DMS114 treated with DMSO at 0.1 percent for 48 hours (cell line): Measurements from ENCODE around the gene DNAJC15.
"Not testable (repeated sequence)": the region's sequence is repeated elsewhere in the genome, so short reads cannot be mapped to it uniquely, and the experiment has no call there.

Experiments used
- DNase-seq: peaks from one replicate; lab custom pipeline; 2025; ENCODE audit not compliant: unreplicated experiment; lab: John Stamatoyannopoulos, UW

Gene DNAJC15

DNA sequence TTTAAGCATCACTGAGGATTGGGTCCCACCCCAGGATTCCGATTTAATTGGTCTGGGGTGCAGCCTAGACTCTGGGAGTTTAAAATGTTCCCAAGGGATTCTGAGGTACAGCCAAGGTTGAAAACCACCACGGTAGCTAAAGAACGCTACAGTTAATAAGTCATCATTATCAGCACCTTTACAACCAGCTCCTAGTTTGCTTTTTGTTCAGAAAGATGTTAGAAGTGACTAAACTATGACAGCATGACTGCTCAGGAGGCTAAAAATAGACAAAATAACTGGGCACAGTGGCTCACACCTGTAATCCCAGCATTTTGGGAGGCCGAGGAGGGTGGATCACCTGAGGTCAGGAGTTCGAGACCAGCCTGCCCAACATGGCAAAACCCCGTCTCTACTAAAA, 19.7 kb upstream of the DNAJC15 start:
- DNase-seq: no peak

DNA sequence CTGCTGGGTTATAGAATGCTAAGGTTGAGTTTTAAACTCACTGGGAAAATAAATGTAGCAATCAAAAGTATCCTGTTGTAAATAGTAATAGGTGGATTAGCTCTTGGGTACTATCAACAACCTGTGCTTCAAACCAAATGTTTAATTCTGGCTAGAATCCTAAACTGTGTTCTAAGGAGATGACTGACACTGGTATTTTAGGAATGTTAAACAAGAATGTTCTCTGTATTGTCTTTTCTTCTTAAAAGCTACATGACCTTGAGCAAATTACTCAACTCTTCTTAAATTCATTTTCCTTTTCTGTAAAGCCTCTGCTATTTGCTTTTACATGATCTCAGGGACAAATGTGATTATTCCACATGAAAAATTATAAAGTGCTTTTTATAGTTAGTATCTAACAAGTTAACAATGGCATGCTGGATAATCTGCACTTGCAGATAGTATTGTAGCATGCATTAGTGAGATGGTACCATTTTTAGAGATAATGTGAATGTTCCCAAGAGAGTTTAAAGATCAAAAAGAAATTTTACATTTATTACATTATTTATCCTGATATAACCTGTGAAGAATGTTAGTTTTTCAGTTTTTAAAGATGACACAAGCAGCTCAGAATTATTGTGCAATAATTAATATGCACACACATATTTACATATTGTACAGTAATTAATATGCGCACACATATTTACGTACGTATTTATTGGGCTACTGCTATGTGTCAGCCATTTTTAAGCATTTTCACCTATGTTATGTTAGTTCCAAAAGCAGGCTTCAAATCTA, 17.7 kb upstream of the DNAJC15 start:
- DNase-seq: no peak

DNA sequence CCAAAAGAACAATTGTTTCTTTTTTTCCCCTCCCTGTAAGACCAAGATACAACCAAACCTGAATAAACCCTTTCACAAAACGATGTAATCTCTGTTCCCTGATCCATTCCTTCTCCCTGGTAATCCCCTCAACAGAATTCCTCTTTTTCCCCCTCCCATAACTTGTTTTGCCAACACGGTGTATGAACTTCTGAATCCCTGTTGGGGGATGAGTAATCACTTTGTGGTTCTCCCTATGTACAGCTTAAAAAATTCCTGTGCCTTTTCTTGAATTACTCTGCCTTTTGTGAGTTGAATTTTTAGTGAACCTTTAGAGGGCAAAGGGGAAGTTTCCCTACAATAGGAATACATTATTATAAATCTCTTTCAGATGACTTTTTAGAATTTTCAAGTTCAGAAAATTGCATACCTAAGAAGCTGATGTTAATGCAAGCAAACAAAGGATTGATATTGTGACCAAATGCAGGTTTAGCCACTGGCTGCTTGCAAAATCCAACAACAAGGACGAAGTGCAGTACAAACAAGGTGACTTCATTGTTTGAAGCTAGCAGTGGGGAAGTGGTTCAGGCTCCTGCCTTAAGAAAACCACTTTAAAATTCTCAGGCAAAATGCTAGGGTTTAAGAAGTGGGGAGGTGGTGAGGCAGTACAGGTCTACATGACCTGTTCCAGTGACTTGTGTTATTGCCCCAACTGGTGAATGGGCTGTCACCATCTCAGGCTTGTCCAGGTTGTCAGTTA, 16.3 kb upstream of the DNAJC15 start:
- DNase-seq: no peak

- no peak for DNase-seq
Measured at GRCh38 chr13:43008596-43008995, 14.8 kb upstream of the DNAJC15 start.

GRCh38 chr13:43009506-43009905, 13.9 kb upstream of the DNAJC15 start:
- no peak for DNase-seq

GRCh38 chr13:43014162-43014561, 9.2 kb upstream of the DNAJC15 start:
- no peak for DNase-seq

DNA sequence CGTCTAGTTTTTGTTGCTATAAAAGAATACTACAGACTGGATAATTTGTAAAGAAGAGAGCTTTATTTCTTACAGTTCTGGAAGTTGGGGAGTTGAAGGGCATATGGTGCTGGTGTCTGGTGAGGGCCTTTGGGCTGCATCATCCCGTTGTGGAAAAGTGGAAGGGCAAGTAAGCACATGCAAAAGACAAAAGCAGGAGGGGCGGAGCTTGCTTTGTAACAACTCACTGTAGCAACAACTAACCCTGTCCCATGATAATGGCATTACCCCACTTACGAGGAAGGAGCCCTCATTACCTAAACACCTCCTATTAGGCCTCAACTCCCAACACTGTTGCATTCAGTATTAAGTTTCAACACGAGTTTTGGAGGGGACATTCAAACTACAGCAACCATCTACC, 7.2 kb upstream of the DNAJC15 start:
- DNase-seq: no peak

DNA sequence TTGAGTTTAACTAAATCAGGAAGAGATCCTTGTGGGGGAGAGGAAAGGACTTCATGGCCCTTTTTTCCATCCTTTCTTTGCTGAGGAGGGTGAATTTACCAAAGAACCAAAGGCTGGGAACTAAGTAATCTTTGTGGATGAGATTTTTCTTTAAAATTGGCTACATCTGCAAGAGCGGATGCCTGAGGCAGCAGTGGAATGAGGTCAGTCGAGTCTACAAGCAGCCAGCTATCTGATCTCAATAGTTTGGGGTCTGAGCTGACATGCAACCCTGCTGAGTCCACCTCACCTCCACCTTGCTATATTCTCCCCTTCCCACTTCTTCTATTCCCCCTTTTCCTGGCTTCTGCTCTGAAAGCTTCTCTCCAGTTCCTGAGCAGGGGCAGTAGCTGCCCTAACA, 3.6 kb upstream of the DNAJC15 start:
- no peak for DNase-seq

DNA sequence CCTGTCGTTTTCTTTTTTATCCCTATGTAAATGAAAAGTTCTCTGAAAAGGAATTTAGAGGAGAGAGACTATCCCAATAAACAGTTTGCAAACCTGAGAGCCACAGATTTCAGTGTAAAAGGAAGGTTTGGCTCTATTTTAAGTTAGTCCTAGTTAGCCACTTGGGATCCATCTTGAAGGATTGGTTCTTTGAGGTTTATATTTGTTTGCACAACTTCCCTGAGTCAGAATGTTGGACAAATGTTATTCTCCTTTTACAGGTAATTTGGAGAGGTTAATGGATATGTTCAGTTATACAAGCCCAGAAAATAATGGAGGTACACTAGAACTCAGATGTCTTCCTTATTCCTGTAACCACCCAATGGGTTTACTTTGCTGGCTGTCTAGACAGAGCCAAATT, 2.6 kb upstream of the DNAJC15 start:
- no peak for DNase-seq

- no peak for DNase-seq
Measured at GRCh38 chr13:43021926-43022670, 1.3 kb upstream of the DNAJC15 start.

GRCh38 chr13:43022934-43023288, 475 bp upstream of the DNAJC15 start:
- DNase-seq: peak; percentile 37

- DNase-seq: no peak
Measured at GRCh38 chr13:43026262-43026661, 2.9 kb downstream of the DNAJC15 start.

GRCh38 chr13:43030548-43030947, 7.2 kb downstream of the DNAJC15 start:
- DNase-seq: no peak

GRCh38 chr13:43031881-43032280, 8.5 kb downstream of the DNAJC15 start:
- DNase-seq: no peak

GRCh38 chr13:43033038-43033437, 9.7 kb downstream of the DNAJC15 start:
- DNase-seq: no peak

GRCh38 chr13:43036351-43037250, 13.2 kb downstream of the DNAJC15 start:
- no peak for DNase-seq

DNA sequence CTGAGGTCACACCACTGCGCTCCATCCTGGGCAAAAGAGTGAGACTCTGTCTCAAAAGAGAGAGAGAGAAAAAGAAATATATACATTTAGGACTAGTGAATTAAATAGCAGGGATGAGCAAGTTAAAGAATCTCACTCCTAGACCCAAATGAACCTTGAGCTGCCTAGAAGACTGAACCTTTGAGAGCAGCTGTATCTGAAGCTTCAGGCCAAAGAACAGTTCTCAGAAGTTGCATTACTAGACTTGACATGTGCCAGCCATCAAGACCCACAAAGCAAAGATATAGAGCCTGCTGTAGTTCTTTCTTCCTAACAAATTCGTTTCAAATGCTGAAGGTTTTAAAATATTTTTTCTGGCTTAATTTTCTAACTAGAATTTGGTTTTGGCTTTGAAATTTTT, 16.6 kb downstream of the DNAJC15 start:
- DNase-seq: no peak

- not testable (repeated sequence) for DNase-seq
Measured at GRCh38 chr13:43040581-43041368, 17.4 kb downstream of the DNAJC15 start.

DNA sequence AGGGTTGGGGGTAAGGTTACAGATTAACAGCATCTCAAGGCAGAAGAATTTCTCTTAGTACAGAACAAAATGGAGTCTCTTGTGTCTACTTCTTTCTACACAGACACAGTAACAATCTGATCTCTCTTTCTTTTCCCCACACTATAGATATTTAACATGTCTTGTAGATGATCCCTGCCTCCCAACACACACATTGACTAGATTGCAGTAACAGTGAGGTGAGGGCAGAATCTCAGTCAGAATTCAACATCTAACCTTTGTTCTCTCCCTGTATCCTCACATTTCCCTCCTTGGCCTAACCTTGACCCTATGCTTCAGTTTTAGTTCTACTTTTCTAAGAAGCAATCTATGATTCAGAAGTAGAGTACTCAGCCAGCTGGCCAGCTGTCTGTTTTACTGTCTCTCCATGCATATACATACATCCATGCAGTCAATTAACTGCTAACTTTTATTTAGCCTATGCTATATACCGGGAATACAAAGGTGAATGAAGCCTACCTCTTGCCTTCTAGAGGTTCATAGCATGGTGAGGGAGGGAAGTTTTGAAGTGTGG, 18.1 kb downstream of the DNAJC15 start:
- no peak for DNase-seq

DNA sequence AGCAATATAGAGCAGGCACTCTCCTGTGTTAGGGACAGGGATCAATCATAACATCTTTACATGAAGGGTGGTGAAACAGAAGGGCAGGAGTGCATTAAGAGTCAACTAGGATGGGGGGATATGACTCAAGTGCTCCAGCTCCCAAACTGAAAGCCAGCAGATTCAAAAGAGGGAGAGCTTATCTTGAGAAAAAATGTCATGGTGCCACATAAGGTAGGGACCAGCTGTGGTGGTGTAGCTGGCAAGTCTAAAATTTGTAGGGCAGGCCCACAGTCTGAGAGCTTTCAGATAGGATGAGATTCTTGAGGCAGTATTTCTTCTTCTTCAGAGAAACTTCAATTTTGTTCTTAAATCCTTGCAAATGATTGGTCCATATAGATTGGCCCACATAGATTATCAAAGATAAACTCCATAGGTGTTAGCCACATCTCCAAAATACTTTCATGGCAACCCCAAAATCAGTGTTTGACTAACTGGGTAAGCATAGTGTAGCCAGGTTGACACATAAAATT, 19.1 kb downstream of the DNAJC15 start:
- no peak for DNase-seq
